ENCODE data around the gene ZNF497.
"Not testable (repeated sequence)": the region's sequence is repeated elsewhere in the genome, so short reads cannot be mapped to it uniquely, and the experiment has no call there.

The ZNF497 gene

DNA sequence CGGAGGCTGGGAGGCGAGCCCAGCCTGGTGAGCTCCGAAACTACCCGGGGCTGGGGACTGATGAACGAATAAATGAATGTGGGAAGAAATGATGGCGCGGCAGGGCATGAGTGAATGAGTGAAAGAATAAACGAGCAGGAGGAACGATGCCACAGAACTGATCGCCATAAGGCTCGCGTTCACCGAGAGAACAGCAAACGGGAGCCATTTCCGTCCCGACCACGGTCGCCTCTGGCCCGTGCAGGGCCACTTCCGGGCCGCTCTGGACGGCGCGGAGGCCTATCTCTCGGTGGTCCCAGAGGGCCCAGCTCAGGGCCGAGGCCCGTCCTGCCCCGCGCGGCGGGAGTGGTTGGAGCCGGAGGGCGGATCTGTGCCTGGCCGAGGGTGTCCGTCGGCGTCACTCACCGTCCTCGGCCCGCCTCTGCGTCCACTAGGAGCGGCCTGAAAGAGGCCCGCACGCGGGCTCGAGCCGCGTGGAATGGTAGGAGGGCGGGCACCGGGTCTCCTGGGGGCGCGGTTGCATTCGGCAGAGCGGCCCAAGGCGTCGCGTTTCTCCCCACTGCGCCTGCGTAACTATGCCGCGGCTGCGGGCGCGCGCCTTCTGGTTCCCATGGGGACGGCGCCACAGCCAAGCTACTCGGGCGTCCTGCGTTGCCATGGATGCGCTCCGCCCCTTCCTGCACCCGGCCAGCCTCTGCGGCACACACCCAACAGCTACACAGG is at the start of gene ZNF497:
Gene ZNF497, minus strand, starts transcription at position 480 of the 723 bp plus-strand sequence. CDS start 5,116 bp downstream, outside the sequence.
- FAIRE-seq (no peak), DNase-seq (ENCODE audit: insufficient read length, low spot score) (peak; percentile 100)
- TF ChIP-seq POLR2A (IDR thresholded peaks at IDR 0.05; ENCODE audit: low read depth, low read length): peak; percentile 73; the same call in 1 of the 2 replicates

DNA sequence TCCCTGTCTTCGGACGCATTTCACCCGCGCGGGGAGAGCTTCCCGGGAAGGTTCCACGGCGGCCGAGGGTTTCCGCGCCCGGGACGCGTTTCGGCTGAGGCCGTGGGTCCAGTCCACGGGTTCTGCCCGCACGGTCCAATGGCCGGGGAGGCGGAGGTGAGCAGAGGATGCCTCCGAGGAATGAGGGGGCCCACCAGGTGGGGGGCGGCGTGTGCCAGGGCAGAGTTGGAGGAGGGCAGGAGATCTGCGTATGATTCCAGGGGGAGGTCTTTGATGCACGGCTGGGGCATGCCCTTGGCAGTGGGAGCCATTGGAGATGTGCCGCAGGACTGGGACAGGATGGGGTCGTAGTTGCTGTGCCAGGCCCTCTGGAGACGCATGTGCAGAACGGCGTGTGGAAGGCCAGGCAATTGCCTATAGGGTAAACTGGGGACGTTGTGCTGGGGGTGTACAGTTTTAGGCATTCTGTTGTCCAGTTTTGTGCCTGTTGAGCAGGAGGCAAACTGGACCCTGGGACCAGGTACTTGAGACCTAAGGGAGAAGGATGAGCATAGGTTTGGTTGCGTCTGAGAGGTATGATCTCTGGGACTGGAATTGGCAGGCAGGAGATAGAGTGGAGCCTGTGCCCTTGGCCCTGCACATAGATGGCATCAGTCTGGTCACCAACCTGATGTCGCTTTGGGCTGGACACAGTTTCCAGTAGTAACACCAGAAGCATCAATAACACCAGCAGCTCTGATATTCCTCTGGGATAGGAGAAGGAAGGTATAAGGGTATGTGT is 46.6 kb upstream of the ZNF497 start:
- no peak for DNase-seq (ENCODE audit: insufficient read length, low spot score)
- peak; percentile 37; the same call in 1 of the 2 replicates for TF ChIP-seq POLR2A (IDR thresholded peaks at IDR 0.05; ENCODE audit: low read depth, low read length)
- FAIRE-seq: no peak

DNA sequence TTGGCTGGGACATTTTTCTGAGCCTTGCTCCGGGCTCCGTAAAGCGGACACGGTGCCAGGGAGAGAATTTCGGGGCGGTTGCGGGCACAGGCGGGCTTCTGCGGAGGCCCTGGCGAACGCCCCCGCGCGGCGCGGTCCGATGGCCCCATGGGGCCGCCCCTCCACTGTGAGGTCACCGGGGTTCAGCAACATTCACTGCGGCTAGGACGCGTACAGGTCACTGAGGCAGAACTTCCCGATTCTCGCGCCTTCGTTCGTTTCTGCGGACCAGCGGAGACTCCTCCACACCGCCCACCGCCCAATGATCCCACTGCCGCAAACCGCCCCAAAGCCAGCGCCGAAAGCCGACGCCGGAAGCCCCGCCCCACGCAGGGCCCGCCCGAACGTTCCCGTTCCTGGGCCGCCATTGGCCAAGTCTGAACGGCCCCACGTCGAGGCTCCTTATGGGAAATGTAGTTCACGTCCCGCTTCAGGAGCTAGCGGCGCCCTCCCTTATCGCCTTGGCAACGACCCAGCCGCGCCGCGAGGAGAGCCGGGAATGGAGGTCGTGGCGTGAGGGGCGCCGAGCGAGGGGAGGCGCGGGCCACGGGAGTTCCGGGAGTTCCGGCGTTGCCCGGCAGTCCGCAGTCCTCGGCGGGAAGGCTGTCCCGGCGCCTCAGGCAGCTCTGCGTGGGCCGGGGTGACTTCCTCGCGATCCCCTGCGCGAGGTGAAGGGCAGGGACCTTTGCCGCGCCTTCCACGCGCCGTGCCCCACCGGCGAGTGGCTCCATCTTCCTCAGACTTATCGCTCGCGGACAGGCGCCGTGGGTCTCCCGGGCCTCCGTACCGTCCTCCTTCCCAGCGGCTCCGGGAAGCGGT is 45.8 kb upstream of the ZNF497 start, which contains the start of gene ZNF584:
Gene ZNF584, plus strand, starts transcription at position 498 of the 858 bp plus-strand sequence. CDS start 499 bp downstream, outside the sequence.
- DNase-seq (ENCODE audit: insufficient read length, low spot score) (peak; percentile 95), FAIRE-seq (no peak)
- peak; percentile 98 for TF ChIP-seq POLR2A (IDR thresholded peaks at IDR 0.05; ENCODE audit: low read depth, low read length)

DNA sequence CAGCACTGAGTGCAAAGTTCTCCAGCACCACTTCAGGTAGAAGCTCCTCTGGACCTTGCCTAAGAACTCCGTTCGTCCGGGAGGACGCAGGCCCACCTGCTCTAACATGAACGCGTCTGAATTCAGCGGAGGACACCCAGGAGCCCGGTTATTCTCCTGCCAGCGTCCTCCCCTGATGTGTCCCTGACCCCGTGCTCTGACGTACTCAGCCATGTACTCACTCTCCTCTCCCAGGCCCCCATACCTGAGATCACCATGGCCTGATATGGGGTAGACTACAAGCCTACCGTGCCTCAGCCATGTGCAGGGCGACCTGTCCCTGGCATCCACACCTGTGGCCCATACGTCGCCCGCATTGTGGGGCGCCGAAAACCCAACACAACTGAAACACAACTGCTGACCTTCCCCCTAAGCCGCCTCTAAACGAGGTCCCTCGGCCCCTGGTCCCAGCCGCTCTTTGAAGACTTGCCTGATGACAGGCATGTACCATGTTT is 45.2 kb upstream of the ZNF497 start:
- no peak for TF ChIP-seq POLR2A (IDR thresholded peaks at IDR 0.05; ENCODE audit: low read depth, low read length)
- DNase-seq (ENCODE audit: insufficient read length, low spot score) (no peak), FAIRE-seq (no peak)

DNA sequence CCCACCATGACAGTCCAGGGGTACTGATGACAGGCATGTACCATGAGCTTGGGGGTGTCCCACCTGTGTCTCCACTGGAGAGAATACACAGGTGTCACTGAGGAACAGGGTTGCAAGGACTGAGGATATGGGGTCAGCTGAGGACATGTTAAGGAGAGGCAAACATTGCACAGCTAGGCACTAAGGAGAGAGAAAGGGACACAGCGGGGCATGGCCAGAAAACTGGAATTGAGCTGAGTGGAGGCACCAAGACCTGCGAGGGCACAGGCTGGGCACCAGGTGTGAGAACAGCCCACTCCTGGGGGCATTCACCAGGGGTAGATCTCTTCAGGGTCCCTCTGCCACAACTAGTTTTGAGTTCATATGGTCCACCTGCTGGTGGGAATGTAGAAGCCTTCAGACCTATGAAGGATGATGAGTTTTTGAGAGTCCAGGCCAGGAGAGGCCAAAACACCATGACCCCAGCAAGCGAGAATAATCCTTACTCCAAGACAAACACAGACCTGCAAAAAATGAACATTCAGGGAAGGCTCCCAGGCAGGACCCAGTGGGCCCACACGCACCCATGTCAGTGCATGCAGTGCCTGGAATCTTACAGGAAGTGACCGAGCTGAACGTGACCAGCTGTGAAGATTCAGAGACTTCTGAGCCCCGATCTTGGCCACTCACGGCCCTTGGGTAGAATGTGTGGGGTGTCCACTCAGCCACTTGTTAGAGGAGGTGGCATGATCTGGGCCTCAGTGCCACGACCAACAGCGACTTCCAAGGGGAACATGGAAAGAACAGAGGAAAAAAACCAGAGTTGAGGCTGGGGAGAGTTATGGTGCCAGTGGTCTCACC is 44.5 kb upstream of the ZNF497 start:
- no peak for DNase-seq (ENCODE audit: insufficient read length, low spot score)
- FAIRE-seq: no peak
- 0 out of 2 replicates have a peak, but pooled peaks have one; percentile 14 for TF ChIP-seq POLR2A (IDR thresholded peaks at IDR 0.05; ENCODE audit: low read depth, low read length)

DNA sequence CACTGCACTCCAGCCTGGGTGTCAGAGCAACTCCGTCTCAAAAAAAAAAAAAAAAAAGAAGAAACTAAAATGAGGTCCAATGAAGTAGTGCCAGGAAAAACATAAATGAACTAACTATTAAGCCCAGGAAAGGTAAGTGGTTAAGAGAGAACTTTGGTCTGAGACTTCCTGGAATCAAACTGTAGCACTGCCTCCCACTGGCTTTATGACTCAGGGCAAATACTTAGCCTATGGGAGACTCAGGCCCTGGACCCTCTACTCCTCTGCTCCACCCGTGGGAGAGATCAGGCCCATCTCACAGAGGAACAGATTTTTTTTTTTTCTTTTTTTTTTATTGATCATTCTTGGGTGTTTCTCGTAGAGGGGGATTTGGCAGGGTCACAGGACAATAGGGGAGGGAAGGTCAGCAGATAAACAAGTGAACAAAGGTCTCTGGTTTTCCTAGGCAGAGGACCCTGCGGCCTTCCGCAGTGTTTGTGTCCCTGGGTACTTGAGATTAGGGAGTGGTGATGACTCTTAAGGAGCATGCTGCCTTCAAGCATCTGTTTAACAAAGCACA is 41.4 kb upstream of the ZNF497 start:
- FAIRE-seq; DNase-seq (ENCODE audit: insufficient read length, low spot score): not testable (repeated sequence)

DNA sequence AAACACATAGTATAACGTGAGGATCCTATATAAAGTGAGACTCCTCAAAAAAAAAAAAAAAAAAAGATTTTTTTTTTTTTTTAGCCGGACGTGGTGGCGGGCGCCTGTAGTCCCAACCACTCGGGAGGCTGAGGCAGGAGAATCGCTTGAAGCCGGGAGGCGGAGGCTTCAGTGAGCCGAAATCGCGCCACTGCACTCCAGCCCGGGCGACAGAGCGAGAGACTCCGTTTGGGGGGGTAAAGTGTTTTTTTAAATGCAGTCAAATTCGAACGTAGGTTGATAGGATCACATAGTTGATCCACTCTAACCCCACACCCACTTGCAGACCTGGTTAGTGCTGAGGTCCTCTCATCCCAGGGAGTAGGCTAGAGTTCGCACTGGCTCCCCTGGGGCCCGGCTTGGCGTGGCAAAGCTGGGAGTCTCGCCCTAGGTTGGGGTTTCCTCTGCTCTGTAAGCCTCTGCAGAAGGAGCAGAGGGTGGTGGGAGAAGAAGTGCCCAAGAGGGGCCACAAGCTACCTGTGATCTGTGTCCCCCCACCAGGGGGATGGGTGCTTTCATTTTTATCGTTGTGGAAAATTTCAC is 39.4 kb upstream of the ZNF497 start:
- TF ChIP-seq POLR2A (IDR thresholded peaks at IDR 0.05; ENCODE audit: low read depth, low read length): no peak
- FAIRE-seq (no peak), DNase-seq (ENCODE audit: insufficient read length, low spot score) (no peak)

DNA sequence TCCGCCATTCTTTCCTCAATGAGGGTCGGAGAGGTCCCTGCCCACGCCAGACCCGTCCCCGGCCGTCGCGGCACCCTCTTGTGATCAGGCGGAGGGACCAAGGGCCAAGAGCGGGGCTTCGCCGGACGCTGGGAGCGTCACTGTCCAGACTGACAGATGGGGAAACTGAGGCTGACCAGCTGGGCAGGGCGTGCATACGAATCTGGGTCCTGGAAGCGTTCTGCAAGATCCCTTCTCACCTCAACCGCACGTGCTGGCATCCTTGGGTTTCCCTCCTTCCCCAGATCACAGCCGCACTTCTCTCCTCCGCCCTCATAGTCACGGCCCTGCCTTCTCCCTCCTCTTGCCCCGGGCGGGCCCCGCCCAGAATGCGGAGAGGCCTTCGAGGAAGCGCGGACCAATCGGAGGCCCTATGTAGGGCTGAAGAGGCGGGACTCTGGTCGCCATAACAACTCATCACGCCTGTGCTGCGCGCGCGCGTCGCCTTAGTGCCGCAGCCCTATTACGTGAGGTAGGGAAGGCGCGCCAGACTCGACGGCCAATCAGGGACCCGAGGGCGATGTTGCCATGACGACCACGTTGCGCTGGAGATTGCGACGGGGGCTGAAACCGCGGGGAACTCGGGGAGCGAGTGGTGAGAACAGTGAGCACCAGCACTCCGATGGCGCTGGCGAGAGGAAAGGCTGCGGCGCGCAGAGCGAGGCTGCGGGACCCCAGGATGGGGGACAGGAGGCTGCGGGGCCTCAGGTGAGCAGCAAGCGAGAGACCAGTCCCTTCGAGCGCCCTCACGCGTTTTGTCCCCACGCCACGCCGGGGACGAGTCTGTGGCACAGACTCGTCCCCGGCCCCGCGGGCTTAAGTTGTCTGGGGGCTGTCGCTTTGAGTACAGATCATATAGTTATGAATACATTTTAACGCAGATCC is 38.6 kb upstream of the ZNF497 start:
- TF ChIP-seq POLR2A (IDR thresholded peaks at IDR 0.05; ENCODE audit: low read depth, low read length): peak; percentile 97
- DNase-seq (ENCODE audit: insufficient read length, low spot score): peak; percentile 100
- peak; percentile 66 for FAIRE-seq

DNA sequence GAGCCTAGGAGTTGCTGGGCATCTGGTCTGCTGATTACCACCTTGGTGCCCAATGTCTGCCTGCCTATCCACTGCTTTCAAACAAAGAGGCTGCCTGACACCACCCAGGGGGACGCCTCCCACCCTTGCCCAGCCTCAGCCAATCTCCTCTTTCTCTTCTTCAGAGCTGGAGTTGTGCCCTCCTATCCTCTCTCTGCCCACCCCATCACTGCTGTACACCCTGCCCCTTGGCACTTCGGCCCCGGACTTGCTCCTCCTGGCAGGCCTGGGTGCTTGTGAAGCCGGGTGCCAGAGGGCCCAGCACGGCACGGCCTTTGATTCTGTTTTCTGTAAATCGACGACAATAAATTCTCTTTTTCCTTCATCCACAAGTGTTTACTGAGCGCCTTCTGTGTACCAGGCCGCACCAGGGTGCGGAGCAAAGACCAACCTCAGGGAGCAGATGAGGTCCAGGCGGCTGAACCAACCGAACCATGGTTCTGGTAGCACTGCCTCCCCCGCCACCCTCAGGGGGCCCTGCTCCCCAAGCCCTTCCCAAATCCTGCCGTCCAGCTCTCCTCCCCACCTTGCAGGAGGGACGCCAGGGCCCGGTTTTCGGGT is 37.9 kb upstream of the ZNF497 start:
- TF ChIP-seq POLR2A (IDR thresholded peaks at IDR 0.05; ENCODE audit: low read depth, low read length): no peak
- DNase-seq (ENCODE audit: insufficient read length, low spot score): no peak
- no peak for FAIRE-seq

DNA sequence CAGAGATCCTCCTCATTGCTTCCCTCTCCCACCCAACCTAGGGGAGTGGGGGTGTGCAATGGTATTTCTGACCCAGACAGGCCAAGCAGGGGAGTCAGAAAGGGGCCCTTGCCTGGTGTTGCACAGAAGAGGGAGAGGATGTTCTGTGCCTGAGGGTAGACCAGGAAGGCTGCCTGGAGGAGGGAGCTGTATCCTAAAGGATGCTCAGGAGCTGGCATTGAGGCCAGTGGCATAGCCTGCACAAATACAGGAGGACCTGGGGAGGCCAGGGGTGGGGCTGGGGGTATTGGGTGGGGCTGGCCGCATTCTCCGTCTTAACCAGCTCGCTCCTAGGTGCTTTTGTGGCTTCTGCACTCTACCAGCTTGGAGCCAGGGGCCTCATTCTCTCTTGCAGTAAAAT is 37.4 kb upstream of the ZNF497 start:
- FAIRE-seq (no peak), DNase-seq (ENCODE audit: insufficient read length, low spot score) (no peak)
- no peak for TF ChIP-seq POLR2A (IDR thresholded peaks at IDR 0.05; ENCODE audit: low read depth, low read length)

DNA sequence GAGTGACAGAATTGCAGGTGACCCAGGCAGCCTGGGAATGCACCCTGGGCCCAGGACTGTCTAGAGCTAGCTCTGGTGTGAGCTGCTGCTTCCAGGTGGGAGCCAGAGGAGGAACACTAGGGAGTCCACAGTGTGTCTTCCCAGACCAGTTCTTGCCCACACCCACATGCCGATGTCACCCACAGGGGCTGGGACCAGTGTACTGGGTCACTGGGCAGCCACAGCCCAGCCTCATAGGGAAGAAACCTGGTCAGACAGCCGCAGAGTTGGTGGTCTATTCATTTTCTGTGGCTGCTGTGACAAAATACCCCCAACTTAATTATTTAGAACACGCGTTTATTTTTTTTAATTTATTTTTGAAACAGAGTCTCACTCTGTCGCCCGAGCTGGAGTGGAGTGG is 36.0 kb upstream of the ZNF497 start:
- no peak for TF ChIP-seq POLR2A (IDR thresholded peaks at IDR 0.05; ENCODE audit: low read depth, low read length)
- FAIRE-seq (no peak), DNase-seq (ENCODE audit: insufficient read length, low spot score) (no peak)

Measured in H54 (cell line).